Tibial nerve (tissue), 4 donors: ENCODE measurements around the gene RAD9A.

Source experiments
- CTCF ChIP-seq, 5 experiments: fragments of 200-600 bp in 3 of 5; fragments of 450-650 bp in 2 of 5; sonication (generic) in 3 of 5; IDR thresholded peaks; one replicate each; pipeline ENCODE4 v1.5.1; 2016 to 2019; ENCODE audit warnings: antibody characterized with exemption in 5 of 5, mild to moderate bottlenecking in 3 of 5, moderate library complexity in 2 of 5
- EP300 ChIP-seq, 2 donors: sonication (generic); formaldehyde crosslinking; IDR thresholded peaks; one replicate each; pipeline ENCODE4 v1.6.1; 2017; ENCODE audit warnings: antibody characterized with exemption in 2 of 2, mild to moderate bottlenecking in 1 of 2
- POLR2A ChIP-seq, 2 donors: fragments of 450-650 bp; IDR thresholded peaks; one replicate each; pipeline ENCODE4 v1.6.1; 2017; ENCODE audit warnings: antibody characterized with exemption in 2 of 2, mild to moderate bottlenecking in 2 of 2, moderate library complexity in 2 of 2

GRCh38 chr11:67356387-67356863, 35.4 kb upstream of the RAD9A start:
- TF ChIP-seq CTCF (IDR thresholded peaks at IDR 0.05) = no peak
- TF ChIP-seq POLR2A (IDR thresholded peaks at IDR 0.05) = no peak
- TF ChIP-seq EP300 (IDR thresholded peaks at IDR 0.05) = no peak
